Cardiac septum (tissue), 1 donor: ENCODE measurements around the gene MRTFA. TPM values are rescaled to one million over a fixed set of nuclear protein-coding genes. Genes with fewer than 3 reads are reported as not detected.

Experiments
- DNase-seq: peaks from one replicate; pipeline ENCODE4 v3.0.0-alpha.2; 2020; ENCODE audit warnings: low spot score
- intact Hi-C: fragments of 100-400 bp; cut with DNase I; formaldehyde crosslinking; loops from one replicate; pipeline ENCODE4 v1.14.0; 2022
- total RNA-seq: library from RNA; stranded (reverse); fragmentation: NEBNext Ultra II Directional; extraction: Animal tissue kit (Norgen Biotek cat#: 25700); gene quantifications from one replicate; pipeline ENCODE4 v1.2.1, GENCODE V29; 2021
- donor health status: DM: no; HTN: no; CAD: no.

Gene MRTFA
- total RNA-seq, 1 donor from 2014 or later, result 24.3 TPM

- intact Hi-C loops, result no loop called here
- DNase-seq, result no peak
These were observed 222.6 kb downstream of the MRTFA start for GRCh38 chr22:40413873-40414272.

- intact Hi-C loops, result no loop called here
- DNase-seq, result no peak
These were observed 224.1 kb downstream of the MRTFA start for GRCh38 chr22:40412441-40412840.

GRCh38 chr22:40411506-40411861, 225.0 kb downstream of the MRTFA start:
- intact Hi-C loops, result no loop called here
- no peak for DNase-seq

GRCh38 chr22:40410731-40411505, 225.6 kb downstream of the MRTFA start:
- intact Hi-C loops, result no loop called here
- DNase-seq, result no peak

GRCh38 chr22:40410272-40410671, 226.2 kb downstream of the MRTFA start:
- intact Hi-C loops, result no loop called here
- DNase-seq, result no peak

- DNase-seq, result no peak
- intact Hi-C loops, result no loop called here
These were observed 226.9 kb downstream of the MRTFA start for GRCh38 chr22:40409613-40410113.

- intact Hi-C loops, result no loop called here
These were observed 227.6 kb downstream of the MRTFA start for GRCh38 chr22:40408718-40409612.

GRCh38 chr22:40407831-40408717, 228.4 kb downstream of the MRTFA start:
- intact Hi-C loops, result no loop called here

More at GRCh38 chr22:40408718-40409612, 227.6 kb downstream of the MRTFA start:
- no peak for DNase-seq

GRCh38 chr22:40407021-40407761, 229.3 kb downstream of the MRTFA start:
- intact Hi-C loops, result no loop called here

More at GRCh38 chr22:40407831-40408717, 228.4 kb downstream of the MRTFA start:
- DNase-seq, result no peak

GRCh38 chr22:40406063-40406890, 230.2 kb downstream of the MRTFA start:
- intact Hi-C loops, result no loop called here
- no peak for DNase-seq

More at GRCh38 chr22:40407021-40407761, 229.3 kb downstream of the MRTFA start:
- no peak for DNase-seq

- no peak for DNase-seq
- intact Hi-C loops, result no loop called here
These were observed 231.1 kb downstream of the MRTFA start for GRCh38 chr22:40405178-40406062.

- intact Hi-C loops, result no loop called here
These were observed 232.0 kb downstream of the MRTFA start for GRCh38 chr22:40404251-40405177.

GRCh38 chr22:40403651-40404050, 232.9 kb downstream of the MRTFA start:
- intact Hi-C loops, result no loop called here
- DNase-seq, result no peak

More at GRCh38 chr22:40404251-40405177, 232.0 kb downstream of the MRTFA start:
- no peak for DNase-seq

- no peak for DNase-seq
- intact Hi-C loops, result no loop called here
These were observed 233.4 kb downstream of the MRTFA start for GRCh38 chr22:40403141-40403540.

GRCh38 chr22:40401981-40402406, 234.5 kb downstream of the MRTFA start:
- DNase-seq, result no peak
- intact Hi-C loops, result no loop called here

GRCh38 chr22:40401532-40401931, 235.0 kb downstream of the MRTFA start:
- intact Hi-C loops, result no loop called here
- DNase-seq, result no peak
